ENCODE data around the gene CDC40.

The CDC40 gene

DNA sequence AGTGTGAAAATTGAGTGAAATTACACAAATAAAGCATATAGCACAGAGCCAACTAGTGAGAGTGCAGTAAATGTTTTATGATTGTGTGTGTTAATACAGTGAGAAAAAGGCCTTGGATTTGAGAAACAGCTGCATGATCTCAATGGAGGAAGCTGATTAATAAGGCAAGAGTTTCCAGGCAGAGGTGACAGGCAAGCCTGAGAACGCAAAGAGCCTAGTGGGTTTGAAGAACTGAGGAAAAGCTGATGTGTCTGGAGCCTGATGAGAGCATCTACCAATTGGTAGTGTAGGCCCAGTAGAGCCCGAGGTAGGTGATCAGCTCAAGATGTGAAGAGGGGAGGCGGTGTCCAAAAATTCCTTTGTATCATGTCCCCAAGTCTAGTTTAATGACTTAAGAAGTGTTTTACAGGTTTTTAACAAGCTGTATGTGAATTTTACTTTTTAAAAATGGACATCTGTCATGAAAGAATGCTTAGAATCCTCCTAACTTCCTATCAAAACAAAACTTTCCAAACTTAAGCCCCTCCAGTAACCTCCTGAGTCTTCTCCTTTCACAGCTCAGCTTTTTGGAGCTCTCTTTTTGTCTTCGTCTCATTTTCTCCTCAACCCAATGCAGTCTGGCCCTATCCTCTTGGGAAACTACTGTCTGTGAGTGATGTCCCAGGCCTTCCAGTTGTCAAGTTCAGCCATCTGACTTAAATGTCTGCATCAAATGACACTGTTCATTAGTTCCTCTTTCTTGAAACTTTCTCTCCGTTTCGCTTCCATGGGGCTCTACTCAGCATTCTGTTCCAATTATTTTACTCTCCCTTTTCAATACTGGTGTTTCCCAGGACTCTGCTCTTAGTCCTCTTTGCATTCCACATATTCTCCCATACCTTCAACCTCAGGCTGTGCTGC, 1.2 kb downstream of the CDC40 start:
- TF ChIP-seq, protein P1, sequence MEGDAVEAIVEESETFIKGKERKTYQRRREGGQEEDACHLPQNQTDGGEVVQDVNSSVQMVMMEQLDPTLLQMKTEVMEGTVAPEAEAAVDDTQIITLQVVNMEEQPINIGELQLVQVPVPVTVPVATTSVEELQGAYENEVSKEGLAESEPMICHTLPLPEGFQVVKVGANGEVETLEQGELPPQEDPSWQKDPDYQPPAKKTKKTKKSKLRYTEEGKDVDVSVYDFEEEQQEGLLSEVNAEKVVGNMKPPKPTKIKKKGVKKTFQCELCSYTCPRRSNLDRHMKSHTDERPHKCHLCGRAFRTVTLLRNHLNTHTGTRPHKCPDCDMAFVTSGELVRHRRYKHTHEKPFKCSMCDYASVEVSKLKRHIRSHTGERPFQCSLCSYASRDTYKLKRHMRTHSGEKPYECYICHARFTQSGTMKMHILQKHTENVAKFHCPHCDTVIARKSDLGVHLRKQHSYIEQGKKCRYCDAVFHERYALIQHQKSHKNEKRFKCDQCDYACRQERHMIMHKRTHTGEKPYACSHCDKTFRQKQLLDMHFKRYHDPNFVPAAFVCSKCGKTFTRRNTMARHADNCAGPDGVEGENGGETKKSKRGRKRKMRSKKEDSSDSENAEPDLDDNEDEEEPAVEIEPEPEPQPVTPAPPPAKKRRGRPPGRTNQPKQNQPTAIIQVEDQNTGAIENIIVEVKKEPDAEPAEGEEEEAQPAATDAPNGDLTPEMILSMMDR (IDR thresholded peaks at IDR 0.05; ENCODE audit: insufficient read depth, low read length, missing control alignments): no peak
- H3K4me3 ChIP-seq (ENCODE audit: low read depth, low read length): peak overlapping the region; percentile 95
- ChIA-PET POLR2A (no interaction called here), CTCF (interaction anchor here (1.4 kb wide), 1 partner anchor 42 kb away, joined by 4 read pairs; no protein-coding TSS in a partner anchor)
- DNase-seq (ENCODE audit: low read depth, low spot score): no peak

DNA sequence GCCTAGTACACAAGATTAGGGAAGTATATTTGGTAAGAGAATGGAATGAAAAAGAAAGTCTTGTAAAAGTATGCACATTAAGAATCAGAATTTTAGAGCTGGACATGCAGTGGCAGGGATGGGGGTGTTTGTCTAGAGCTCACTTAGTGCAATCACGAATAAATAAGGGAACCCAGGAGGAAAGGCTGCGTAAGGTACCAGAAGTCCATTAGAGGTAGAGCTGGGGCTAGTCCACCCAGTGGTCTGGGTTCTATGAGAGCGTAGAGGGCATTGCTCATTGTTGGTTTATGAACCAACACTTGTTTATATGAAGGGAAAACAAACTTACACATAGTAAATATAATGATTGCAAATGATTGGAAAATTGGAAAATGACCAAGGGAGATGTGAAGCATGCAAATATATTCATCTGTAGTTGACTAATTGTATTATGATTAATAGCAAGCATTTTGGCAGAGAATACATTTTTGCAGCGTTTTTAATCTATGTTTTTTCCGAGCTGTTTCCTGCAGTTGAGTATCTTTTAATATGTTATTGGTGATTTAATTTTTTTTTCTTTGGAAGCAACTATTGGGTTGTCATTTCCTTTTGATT, 3.2 kb downstream of the CDC40 start:
- POLR2A ChIA-PET: no interaction called here
- DNase-seq (ENCODE audit: low read depth, low spot score): no peak
- no peak overlapping the region for H3K4me3 ChIP-seq (ENCODE audit: low read depth, low read length)
- TF ChIP-seq, protein P1 (IDR thresholded peaks at IDR 0.05; ENCODE audit: insufficient read depth, low read length, missing control alignments): no peak
- CTCF ChIA-PET: no interaction called here

DNA sequence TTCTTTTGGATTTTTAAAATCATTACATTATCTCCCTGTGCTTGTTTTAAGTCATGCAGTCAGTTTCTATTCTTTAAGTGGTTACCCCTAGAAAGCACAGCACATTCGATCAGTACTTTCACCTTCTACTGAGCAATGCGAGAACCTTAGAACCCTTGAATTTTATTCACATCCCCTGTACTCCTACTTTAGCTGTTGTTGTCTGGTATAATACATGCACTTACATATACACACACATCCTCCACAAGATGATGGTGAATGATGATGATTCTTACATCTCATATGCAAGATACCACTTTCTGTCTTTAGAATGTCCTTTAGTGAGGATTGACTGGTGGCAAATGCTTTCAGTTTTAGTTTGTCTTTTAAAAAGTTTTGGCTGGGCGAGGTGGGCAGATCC, 5.7 kb downstream of the CDC40 start:
- ChIA-PET POLR2A (no interaction called here), CTCF (no interaction called here)
- no peak overlapping the region for H3K4me3 ChIP-seq (ENCODE audit: low read depth, low read length)
- TF ChIP-seq, protein P1 (IDR thresholded peaks at IDR 0.05; ENCODE audit: insufficient read depth, low read length, missing control alignments): no peak
- DNase-seq (ENCODE audit: low read depth, low spot score): no peak

DNA sequence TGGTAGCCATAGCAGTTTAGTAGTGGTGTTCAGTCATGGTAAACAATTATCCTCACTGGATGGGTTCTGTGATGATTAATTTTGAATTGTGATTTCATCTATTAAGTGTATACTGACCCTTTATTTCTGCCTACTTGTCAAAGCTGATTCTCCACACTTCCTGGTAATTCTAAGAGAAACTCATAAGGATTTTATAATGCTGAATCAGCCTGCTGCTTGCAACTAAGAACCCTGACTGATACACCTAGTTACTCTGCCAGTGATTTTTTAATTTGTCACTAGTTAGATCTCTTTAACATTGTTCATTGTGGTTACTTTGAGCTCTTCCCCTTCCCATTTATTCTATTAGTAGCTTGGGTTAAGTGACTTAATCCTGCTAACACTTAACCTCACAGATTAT, 8.6 kb downstream of the CDC40 start:
- DNase-seq (ENCODE audit: low read depth, low spot score): no peak
- H3K4me3 ChIP-seq (ENCODE audit: low read depth, low read length): no peak overlapping the region
- ChIA-PET CTCF (interaction anchor here (1.3 to 1.8 kb wide), 3 partner anchors 13 to 203 kb away, joined by 3 to 7 read pairs (median 4); no protein-coding TSS in a partner anchor), POLR2A (interaction anchor here (0.7 kb wide), 1 partner anchor 97 kb away, joined by 4 read pairs; no protein-coding TSS in a partner anchor)
- TF ChIP-seq, protein P1 (IDR thresholded peaks at IDR 0.05; ENCODE audit: insufficient read depth, low read length, missing control alignments): no peak

DNA sequence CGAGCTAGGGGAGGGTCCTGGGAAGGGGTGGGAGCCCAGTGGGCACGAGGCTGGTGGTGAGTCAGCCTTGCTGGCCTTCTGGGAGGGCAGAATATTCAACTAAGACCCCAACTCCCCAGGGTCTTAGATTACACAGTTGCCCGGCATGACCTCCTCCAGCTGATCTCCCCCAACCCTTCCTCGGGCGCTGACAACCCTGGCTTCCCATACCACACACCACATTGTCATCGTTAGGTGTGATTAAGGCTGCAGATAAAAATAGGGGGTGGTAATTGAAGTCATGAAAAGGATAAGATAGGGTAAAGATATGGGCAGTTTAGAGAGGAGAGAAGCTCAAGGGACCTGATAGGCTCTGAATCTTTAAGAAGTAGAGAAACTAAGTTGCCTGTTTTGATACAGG, 10.5 kb downstream of the CDC40 start:
- H3K4me3 ChIP-seq (ENCODE audit: low read depth, low read length): no peak overlapping the region
- no peak for DNase-seq (ENCODE audit: low read depth, low spot score)
- CTCF ChIA-PET: no interaction called here
- TF ChIP-seq, protein P1 (IDR thresholded peaks at IDR 0.05; ENCODE audit: insufficient read depth, low read length, missing control alignments): no peak
- POLR2A ChIA-PET: no interaction called here

DNA sequence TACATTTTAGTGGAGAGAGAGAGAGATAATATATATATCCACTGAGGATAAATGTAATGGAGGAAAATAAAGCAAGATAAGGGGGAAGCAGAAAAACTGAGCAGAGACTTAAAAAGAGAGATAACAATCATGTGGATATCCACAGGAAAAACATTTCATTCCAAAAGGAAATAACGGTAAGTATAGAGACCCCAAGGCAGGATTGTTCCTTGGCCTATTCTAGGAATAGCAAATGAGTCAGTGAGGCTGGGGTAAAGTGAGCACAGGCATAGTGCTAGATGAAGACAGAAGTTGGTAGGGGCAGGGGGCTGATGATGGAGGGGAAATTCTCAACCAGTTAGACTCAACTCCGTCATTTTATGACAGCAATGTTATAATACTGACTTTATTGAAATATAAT, 11.2 kb downstream of the CDC40 start:
- no peak overlapping the region for H3K4me3 ChIP-seq (ENCODE audit: low read depth, low read length)
- POLR2A ChIA-PET: no interaction called here
- DNase-seq (ENCODE audit: low read depth, low spot score): no peak
- TF ChIP-seq, protein P1 (IDR thresholded peaks at IDR 0.05; ENCODE audit: insufficient read depth, low read length, missing control alignments): no peak
- CTCF ChIA-PET: no interaction called here

Measured in AG04449 (cell line).